Gastroesophageal sphincter (tissue), 3 donors: ENCODE data around the gene SH3RF3.

Experiments
- POLR2A ChIP-seq, 2 donors: fragments of 450-650 bp; IDR thresholded peaks; one replicate each; pipeline ENCODE4 v1.6.1; 2017; ENCODE audit warnings: antibody characterized with exemption in 2 of 2, mild to moderate bottlenecking in 2 of 2, moderate library complexity in 1 of 2
- POLR2AphosphoS5 ChIP-seq: sonication (generic); formaldehyde crosslinking; IDR thresholded peaks from one replicate; pipeline ENCODE4 v1.6.1; 2017; ENCODE audit warnings: antibody characterized with exemption
- TF ChIP-seq, protein P1 (sequence below), 4 experiments: fragments of 200-600 bp in 2 of 4; fragments of 450-650 bp in 2 of 4; sonication (generic) in 1 of 4; IDR thresholded peaks; one replicate each; pipeline ENCODE4 v1.5.1; 2017 to 2019; ENCODE audit warnings: antibody characterized with exemption in 4 of 4, mild to moderate bottlenecking in 2 of 4, moderate library complexity in 2 of 4

DNA sequence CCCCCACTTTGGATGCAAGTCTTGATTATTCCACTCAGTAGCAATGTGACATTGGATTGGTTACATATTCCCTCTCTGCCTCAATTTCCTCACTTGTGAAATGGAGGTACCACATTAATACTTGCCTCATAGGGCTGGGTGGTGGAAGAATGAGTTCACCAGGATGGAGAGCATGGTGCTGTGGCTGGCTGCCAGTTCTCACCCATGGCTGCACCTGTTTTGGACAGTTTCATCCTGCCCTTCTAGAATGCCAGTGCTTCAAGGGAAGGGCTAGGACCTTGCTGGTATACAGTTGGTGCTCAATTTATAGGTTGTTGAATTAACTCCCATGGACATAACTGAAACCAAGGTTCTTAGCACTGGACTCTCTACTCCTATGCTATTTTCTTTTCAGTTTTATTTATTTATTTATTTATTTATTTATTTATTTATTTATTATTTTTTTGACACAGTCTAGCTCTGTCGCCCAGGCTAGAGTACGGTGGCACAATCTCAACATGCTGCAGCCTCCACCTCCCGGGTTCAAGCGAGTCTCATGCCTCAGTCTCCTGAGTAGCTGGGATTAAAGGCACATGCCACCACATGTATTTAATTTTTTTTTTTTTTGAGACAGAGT lies 5.3 kb upstream of the SH3RF3 start:
- TF ChIP-seq, protein P1, sequence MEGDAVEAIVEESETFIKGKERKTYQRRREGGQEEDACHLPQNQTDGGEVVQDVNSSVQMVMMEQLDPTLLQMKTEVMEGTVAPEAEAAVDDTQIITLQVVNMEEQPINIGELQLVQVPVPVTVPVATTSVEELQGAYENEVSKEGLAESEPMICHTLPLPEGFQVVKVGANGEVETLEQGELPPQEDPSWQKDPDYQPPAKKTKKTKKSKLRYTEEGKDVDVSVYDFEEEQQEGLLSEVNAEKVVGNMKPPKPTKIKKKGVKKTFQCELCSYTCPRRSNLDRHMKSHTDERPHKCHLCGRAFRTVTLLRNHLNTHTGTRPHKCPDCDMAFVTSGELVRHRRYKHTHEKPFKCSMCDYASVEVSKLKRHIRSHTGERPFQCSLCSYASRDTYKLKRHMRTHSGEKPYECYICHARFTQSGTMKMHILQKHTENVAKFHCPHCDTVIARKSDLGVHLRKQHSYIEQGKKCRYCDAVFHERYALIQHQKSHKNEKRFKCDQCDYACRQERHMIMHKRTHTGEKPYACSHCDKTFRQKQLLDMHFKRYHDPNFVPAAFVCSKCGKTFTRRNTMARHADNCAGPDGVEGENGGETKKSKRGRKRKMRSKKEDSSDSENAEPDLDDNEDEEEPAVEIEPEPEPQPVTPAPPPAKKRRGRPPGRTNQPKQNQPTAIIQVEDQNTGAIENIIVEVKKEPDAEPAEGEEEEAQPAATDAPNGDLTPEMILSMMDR (IDR thresholded peaks at IDR 0.05), result no peak
- no peak for TF ChIP-seq POLR2AphosphoS5
- TF ChIP-seq POLR2A (IDR thresholded peaks at IDR 0.05), result no peak
